ENCODE results near the gene SOD2. TPM values are rescaled to one million over a fixed set of nuclear protein-coding genes. Genes with fewer than 3 reads are reported as not detected.

The SOD2 gene
- total RNA-seq, 1 experiment from 2014 or later: 41.0 TPM

GRCh38 chr6:159686703-159687102, 6.3 kb downstream of the SOD2 start:
- no peaks in the 10 kb centered on the region for H3K9me2 ChIP-seq (replicated peaks; ENCODE audit: insufficient read depth, low read length)
- no peak overlapping the region for H2AFZ ChIP-seq (ENCODE audit: low read length)
- H3K79me2 ChIP-seq (ENCODE audit: low read length): peaks cover 48% of the 10 kb centered on the region
- H3K9me3 ChIP-seq (ENCODE audit: low read length): no peaks in the 10 kb centered on the region
- H3K36me3 ChIP-seq (ENCODE audit: insufficient read depth, low read length): peaks cover 37% of the 10 kb centered on the region; the same call in 1 of the 2 replicates
- H3K9ac ChIP-seq (ENCODE audit: low read length): no peak overlapping the region
- no peak overlapping the region for H3K4me2 ChIP-seq (ENCODE audit: low read depth, low read length, poor library complexity, severe bottlenecking)
- peaks cover 11% of the 10 kb centered on the region for H3K4me1 ChIP-seq (ENCODE audit: low read length)
- peaks cover under 1% of the 10 kb centered on the region for H4K20me1 ChIP-seq (ENCODE audit: insufficient read depth, low read depth, low read length)
- no peaks in the 10 kb centered on the region for H3K27me3 ChIP-seq (ENCODE audit: low read length)
- no peak for DNase-seq
- H3K4me3 ChIP-seq (ENCODE audit: low read length): no peak overlapping the region
- no peak overlapping the region for H3K27ac ChIP-seq (ENCODE audit: low read length)

- H4K20me1 ChIP-seq (ENCODE audit: insufficient read depth, low read depth, low read length): no peaks in the 10 kb centered on the region
- H3K9me3 ChIP-seq (ENCODE audit: low read length): no peaks in the 10 kb centered on the region
- peaks cover 44% of the 10 kb centered on the region for H3K79me2 ChIP-seq (ENCODE audit: low read length)
- DNase-seq: no peak
- no peak overlapping the region for H3K4me2 ChIP-seq (ENCODE audit: low read depth, low read length, poor library complexity, severe bottlenecking)
- no peaks in the 10 kb centered on the region for H3K9me2 ChIP-seq (replicated peaks; ENCODE audit: insufficient read depth, low read length)
- H2AFZ ChIP-seq (ENCODE audit: low read length): no peak overlapping the region
- peaks cover 42% of the 10 kb centered on the region; the same call in 1 of the 2 replicates for H3K36me3 ChIP-seq (ENCODE audit: insufficient read depth, low read length)
- no peak overlapping the region for H3K9ac ChIP-seq (ENCODE audit: low read length)
- no peak overlapping the region for H3K27ac ChIP-seq (ENCODE audit: low read length)
- no peaks in the 10 kb centered on the region for H3K27me3 ChIP-seq (ENCODE audit: low read length)
- H3K4me1 ChIP-seq (ENCODE audit: low read length): peaks cover 4% of the 10 kb centered on the region
- H3K4me3 ChIP-seq (ENCODE audit: low read length): no peak overlapping the region
Measured at GRCh38 chr6:159686040-159686439, 7.0 kb downstream of the SOD2 start.

- peaks cover 24% of the 10 kb centered on the region for H3K79me2 ChIP-seq (ENCODE audit: low read length)
- no peak for DNase-seq
- no peak overlapping the region for H3K9ac ChIP-seq (ENCODE audit: low read length)
Measured at GRCh38 chr6:159684013-159684304, 9.1 kb downstream of the SOD2 start.

GRCh38 chr6:159682810-159683209, 10.2 kb downstream of the SOD2 start:
- Histone ChIP-seq H2AFZ (ENCODE audit: low read length) (no peak overlapping the region), H3K4me1 (ENCODE audit: low read length) (no peaks in the 10 kb centered on the region), H3K36me3 (ENCODE audit: insufficient read depth, low read length) (peaks cover 49% of the 10 kb centered on the region; the same call in 1 of the 2 replicates), H3K9me3 (ENCODE audit: low read length) (no peaks in the 10 kb centered on the region), H3K79me2 (ENCODE audit: low read length) (peaks cover 13% of the 10 kb centered on the region), H3K27me3 (ENCODE audit: low read length) (no peaks in the 10 kb centered on the region), H3K4me3 (ENCODE audit: low read length) (no peak overlapping the region), H3K4me2 (ENCODE audit: low read depth, low read length, poor library complexity, severe bottlenecking) (no peak overlapping the region), H3K9me2 (replicated peaks; ENCODE audit: insufficient read depth, low read length) (no peaks in the 10 kb centered on the region), H4K20me1 (ENCODE audit: insufficient read depth, low read depth, low read length) (no peaks in the 10 kb centered on the region), H3K9ac (ENCODE audit: low read length) (no peak overlapping the region), H3K27ac (ENCODE audit: low read length) (no peak overlapping the region)
- no peak for DNase-seq

More at GRCh38 chr6:159684013-159684304, 9.1 kb downstream of the SOD2 start:
- Histone ChIP-seq H2AFZ (ENCODE audit: low read length) (no peak overlapping the region), H3K27ac (ENCODE audit: low read length) (no peak overlapping the region), H3K4me2 (ENCODE audit: low read depth, low read length, poor library complexity, severe bottlenecking) (no peak overlapping the region), H3K4me3 (ENCODE audit: low read length) (no peak overlapping the region), H3K36me3 (ENCODE audit: insufficient read depth, low read length) (peaks cover 52% of the 10 kb centered on the region; the same call in 1 of the 2 replicates), H3K4me1 (ENCODE audit: low read length) (no peaks in the 10 kb centered on the region), H3K9me3 (ENCODE audit: low read length) (no peaks in the 10 kb centered on the region), H3K9me2 (replicated peaks; ENCODE audit: insufficient read depth, low read length) (no peaks in the 10 kb centered on the region), H3K27me3 (ENCODE audit: low read length) (no peaks in the 10 kb centered on the region), H4K20me1 (ENCODE audit: insufficient read depth, low read depth, low read length) (no peaks in the 10 kb centered on the region)

- Histone ChIP-seq H3K9me3 (ENCODE audit: low read length) (no peaks in the 10 kb centered on the region), H2AFZ (ENCODE audit: low read length) (no peak overlapping the region), H3K4me1 (ENCODE audit: low read length) (no peaks in the 10 kb centered on the region), H3K27me3 (ENCODE audit: low read length) (no peaks in the 10 kb centered on the region), H3K9me2 (replicated peaks; ENCODE audit: insufficient read depth, low read length) (no peaks in the 10 kb centered on the region), H3K79me2 (ENCODE audit: low read length) (peaks cover 11% of the 10 kb centered on the region), H4K20me1 (ENCODE audit: insufficient read depth, low read depth, low read length) (no peaks in the 10 kb centered on the region), H3K27ac (ENCODE audit: low read length) (no peak overlapping the region), H3K4me3 (ENCODE audit: low read length) (no peak overlapping the region), H3K36me3 (ENCODE audit: insufficient read depth, low read length) (peaks cover 47% of the 10 kb centered on the region; the same call in 1 of the 2 replicates), H3K4me2 (ENCODE audit: low read depth, low read length, poor library complexity, severe bottlenecking) (no peak overlapping the region), H3K9ac (ENCODE audit: low read length) (no peak overlapping the region)
- no peak for DNase-seq
Measured at GRCh38 chr6:159682295-159682694, 10.7 kb downstream of the SOD2 start.

GRCh38 chr6:159681191-159681880, 11.7 kb downstream of the SOD2 start:
- Histone ChIP-seq H4K20me1 (ENCODE audit: insufficient read depth, low read depth, low read length) (no peaks in the 10 kb centered on the region), H3K4me3 (ENCODE audit: low read length) (no peak overlapping the region)

GRCh38 chr6:159680104-159680503, 12.9 kb downstream of the SOD2 start:
- H3K4me2 ChIP-seq (ENCODE audit: low read depth, low read length, poor library complexity, severe bottlenecking): no peak overlapping the region

More at GRCh38 chr6:159681191-159681880, 11.7 kb downstream of the SOD2 start:
- no peak overlapping the region for H3K4me2 ChIP-seq (ENCODE audit: low read depth, low read length, poor library complexity, severe bottlenecking)
- no peaks in the 10 kb centered on the region for H3K9me3 ChIP-seq (ENCODE audit: low read length)
- no peak overlapping the region for H2AFZ ChIP-seq (ENCODE audit: low read length)
- H3K36me3 ChIP-seq (ENCODE audit: insufficient read depth, low read length): peaks cover 44% of the 10 kb centered on the region
- no peaks in the 10 kb centered on the region for H3K9me2 ChIP-seq (replicated peaks; ENCODE audit: insufficient read depth, low read length)
- no peak overlapping the region for H3K9ac ChIP-seq (ENCODE audit: low read length)
- no peak overlapping the region for H3K27ac ChIP-seq (ENCODE audit: low read length)
- DNase-seq: no peak
- H3K4me1 ChIP-seq (ENCODE audit: low read length): no peaks in the 10 kb centered on the region
- H3K27me3 ChIP-seq (ENCODE audit: low read length): no peaks in the 10 kb centered on the region
- H3K79me2 ChIP-seq (ENCODE audit: low read length): peaks cover 3% of the 10 kb centered on the region; the same call in 1 of the 2 replicates

GRCh38 chr6:159679091-159680077, 13.7 kb downstream of the SOD2 start:
- DNase-seq: no peak
- Histone ChIP-seq H3K27ac (ENCODE audit: low read length) (no peak overlapping the region), H3K9me3 (ENCODE audit: low read length) (no peaks in the 10 kb centered on the region), H3K4me3 (ENCODE audit: low read length) (no peak overlapping the region), H3K36me3 (ENCODE audit: insufficient read depth, low read length) (peaks cover 30% of the 10 kb centered on the region), H4K20me1 (ENCODE audit: insufficient read depth, low read depth, low read length) (no peaks in the 10 kb centered on the region), H3K4me2 (ENCODE audit: low read depth, low read length, poor library complexity, severe bottlenecking) (no peak overlapping the region), H3K9me2 (replicated peaks; ENCODE audit: insufficient read depth, low read length) (no peaks in the 10 kb centered on the region), H2AFZ (ENCODE audit: low read length) (no peak overlapping the region), H3K79me2 (ENCODE audit: low read length) (0 out of 2 replicates have a peak, but pooled peaks cover 3% of the 10 kb centered on the region), H3K27me3 (ENCODE audit: low read length) (no peaks in the 10 kb centered on the region), H3K9ac (ENCODE audit: low read length) (no peak overlapping the region), H3K4me1 (ENCODE audit: low read length) (no peaks in the 10 kb centered on the region)

More at GRCh38 chr6:159680104-159680503, 12.9 kb downstream of the SOD2 start:
- no peak for DNase-seq
- Histone ChIP-seq H3K4me3 (ENCODE audit: low read length) (no peak overlapping the region), H3K79me2 (ENCODE audit: low read length) (0 out of 2 replicates have a peak, but pooled peaks cover 3% of the 10 kb centered on the region), H3K27me3 (ENCODE audit: low read length) (no peaks in the 10 kb centered on the region), H3K9me3 (ENCODE audit: low read length) (no peaks in the 10 kb centered on the region), H3K9ac (ENCODE audit: low read length) (no peak overlapping the region), H3K36me3 (ENCODE audit: insufficient read depth, low read length) (peaks cover 35% of the 10 kb centered on the region), H3K4me1 (ENCODE audit: low read length) (no peaks in the 10 kb centered on the region), H4K20me1 (ENCODE audit: insufficient read depth, low read depth, low read length) (no peaks in the 10 kb centered on the region), H2AFZ (ENCODE audit: low read length) (no peak overlapping the region), H3K9me2 (replicated peaks; ENCODE audit: insufficient read depth, low read length) (no peaks in the 10 kb centered on the region), H3K27ac (ENCODE audit: low read length) (no peak overlapping the region)

Measured in Karpas-422 (cell line).